H9 (cell line): ENCODE results near the gene CDK2. TPM values are rescaled to one million over a fixed set of nuclear protein-coding genes. Genes with fewer than 3 reads are reported as not detected.

Experiments used
- DNase-seq: peaks from one replicate; pipeline ENCODE4 v3.0.0-alpha.2; 2017
- H2AFZ ChIP-seq: one replicate; pipeline ENCODE4 v1.6.1; 2013; ENCODE audit warnings: mild to moderate bottlenecking, low read length, control low read depth, moderate library complexity
- H2AK5ac ChIP-seq: 2 replicates; pipeline ENCODE4 v1.6.1; 2013; ENCODE audit warnings: low read length, control low read depth, mixed read lengths; ENCODE audit not compliant: insufficient read length
- H2BK120ac ChIP-seq: one replicate; pipeline ENCODE4 v1.6.1; 2013; ENCODE audit warnings: low read depth, mild to moderate bottlenecking, low read length, control low read depth, inconsistent platforms; ENCODE audit not compliant: poor library complexity, severe bottlenecking
- H2BK12ac ChIP-seq: 2 replicates; pipeline ENCODE4 v1.6.1; 2013; ENCODE audit warnings: low read length, control low read depth, mixed read lengths, low read depth; ENCODE audit not compliant: insufficient read length
- H2BK15ac ChIP-seq: 2 replicates; pipeline ENCODE4 v1.6.1; 2013; ENCODE audit warnings: low read depth, low read length, control low read depth
- H2BK20ac ChIP-seq: one replicate; pipeline ENCODE4 v1.6.1; 2013; ENCODE audit warnings: low read depth, mild to moderate bottlenecking, low read length, control low read depth, inconsistent platforms; ENCODE audit not compliant: poor library complexity, severe bottlenecking
- H2BK5ac ChIP-seq: 2 replicates; pipeline ENCODE4 v1.6.1; 2013; ENCODE audit warnings: low read length, control low read depth, mixed read lengths; ENCODE audit not compliant: insufficient read length
- H3K14ac ChIP-seq: 2 replicates; pipeline ENCODE4 v1.6.1; 2013; ENCODE audit warnings: low read length, control low read depth; ENCODE audit not compliant: insufficient read depth
- H3K18ac ChIP-seq: 2 replicates; pipeline ENCODE4 v1.6.1; 2013; ENCODE audit warnings: low read depth, mild to moderate bottlenecking, mixed read lengths, low read length, control low read depth; ENCODE audit not compliant: insufficient read length
- H3K23ac ChIP-seq: 2 replicates; pipeline ENCODE4 v1.6.1; 2013; ENCODE audit warnings: low read length, control low read depth, mixed read lengths, low read depth; ENCODE audit not compliant: insufficient read length
- H3K23me2 ChIP-seq: 2 replicates; pipeline ENCODE4 v1.6.1; 2013; ENCODE audit warnings: low read depth, mild to moderate bottlenecking, mixed read lengths, low read length, control low read depth; ENCODE audit not compliant: insufficient read length, poor library complexity, severe bottlenecking
- H3K27ac ChIP-seq: 2 replicates; pipeline ENCODE4 v1.5.1; 2013; ENCODE audit warnings: low read length, control low read depth, mixed read lengths, low read depth; ENCODE audit not compliant: insufficient read length
- H3K27me3 ChIP-seq: 2 replicates; pipeline ENCODE4 v1.6.1; 2013; ENCODE audit warnings: low read length, control low read depth, inconsistent platforms; ENCODE audit not compliant: insufficient read depth
- H3K4ac ChIP-seq: 2 replicates; pipeline ENCODE4 v1.6.1; 2013; ENCODE audit warnings: low read depth, mild to moderate bottlenecking, control low read depth, inconsistent platforms, low read length, moderate library complexity
- H3K4me1 ChIP-seq: 2 replicates; pipeline ENCODE4 v1.6.1; 2013; ENCODE audit warnings: low read length, control low read depth, inconsistent platforms; ENCODE audit not compliant: insufficient read depth
- H3K4me2 ChIP-seq: 2 replicates; pipeline ENCODE4 v1.6.1; 2013; ENCODE audit warnings: low read length, control low read depth, mixed read lengths; ENCODE audit not compliant: insufficient read length, insufficient read depth
- H3K56ac ChIP-seq: 2 replicates; pipeline ENCODE4 v1.6.1; 2013; ENCODE audit warnings: low read depth, mild to moderate bottlenecking, mixed read lengths, low read length, control low read depth; ENCODE audit not compliant: insufficient read length
- H3K79me1 ChIP-seq: 2 replicates; pipeline ENCODE4 v1.6.1; 2013; ENCODE audit warnings: low read depth, mild to moderate bottlenecking, moderate library complexity, low read length, control low read depth, inconsistent platforms; ENCODE audit not compliant: insufficient read depth, poor library complexity, severe bottlenecking
- H3K79me2 ChIP-seq: 2 replicates; pipeline ENCODE4 v1.6.1; 2013; ENCODE audit warnings: low read length, control low read depth, inconsistent platforms; ENCODE audit not compliant: insufficient read depth
- H3K9ac ChIP-seq: 2 replicates; pipeline ENCODE4 v1.6.1; 2013; ENCODE audit warnings: low read length, control low read depth, mixed read lengths; ENCODE audit not compliant: insufficient read length; ENCODE audit errors: extremely low read depth
- H3K9me3 ChIP-seq: one replicate; pipeline ENCODE4 v1.6.1; 2013; ENCODE audit warnings: low read depth, low read length, inconsistent platforms; ENCODE audit not compliant: control insufficient read depth
- H3T11ph ChIP-seq: one replicate; pipeline ENCODE4 v1.6.1; 2013; ENCODE audit warnings: mild to moderate bottlenecking, low read length, control low read depth, inconsistent platforms
- H4K20me1 ChIP-seq: one replicate; pipeline ENCODE4 v1.6.1; 2013; ENCODE audit not compliant: control insufficient read depth, insufficient read length, insufficient read depth
- H4K5ac ChIP-seq: 2 replicates; pipeline ENCODE4 v1.6.1; 2013; ENCODE audit warnings: low read depth, mild to moderate bottlenecking, mixed read lengths, low read length, control low read depth; ENCODE audit not compliant: insufficient read length
- H4K8ac ChIP-seq: replicated peaks from 2 replicates; pipeline ENCODE4 v1.6.1; 2013; ENCODE audit warnings: low read length, control low read depth, mixed read lengths, low read depth; ENCODE audit not compliant: insufficient read length
- H4K91ac ChIP-seq: 2 replicates; pipeline ENCODE4 v1.6.1; 2013; ENCODE audit warnings: low read depth, mild to moderate bottlenecking, moderate library complexity, mixed read lengths, low read length, control low read depth; ENCODE audit not compliant: insufficient read length
- H3K27ac Mint-ChIP-seq, 3 experiments: 2 replicates in 2 of 3; 3 replicates in 1 of 3; pipeline ENCODE4 v1.8.0; 2020 to 2021; ENCODE audit warnings: mixed read lengths in 3 of 3, mild to moderate bottlenecking in 1 of 3, moderate library complexity in 1 of 3
- H3K27me3 Mint-ChIP-seq: 2 replicates; pipeline ENCODE4 v1.8.0; 2021; ENCODE audit warnings: low read depth, mild to moderate bottlenecking, moderate library complexity, mixed read lengths
- H3K36me3 Mint-ChIP-seq, 3 experiments: 2 replicates in 2 of 3; 3 replicates in 1 of 3; pipeline ENCODE4 v1.8.0; 2020 to 2021; ENCODE audit warnings: low read depth in 3 of 3, mixed read lengths in 3 of 3; ENCODE audit not compliant: insufficient read depth in 1 of 3
- H3K4me1 Mint-ChIP-seq, 2 experiments: 2 replicates each; pipeline ENCODE4 v1.8.0; 2020; ENCODE audit warnings: mixed read lengths in 2 of 2
- H3K4me3 Mint-ChIP-seq, 2 experiments: 2 replicates in 1 of 2; 3 replicates in 1 of 2; pipeline ENCODE4 v1.8.0; 2020 to 2021; ENCODE audit warnings: mild to moderate bottlenecking in 2 of 2, mixed read lengths in 2 of 2, moderate library complexity in 1 of 2
- H3K9me3 Mint-ChIP-seq, 2 experiments: 2 replicates in 1 of 2; 3 replicates in 1 of 2; pipeline ENCODE4 v1.8.0; 2020; ENCODE audit warnings: mild to moderate bottlenecking in 2 of 2, mixed read lengths in 2 of 2, moderate library complexity in 1 of 2
- WGBS: extraction: QIAGEN DNeasy Blood & Tissue Kit; methylation state at CpG from one replicate; pipeline ENCODE4 v1.1.7; 2013; ENCODE audit warnings: missing lambda C conversion rate, low lambda C conversion rate, mixed read lengths; ENCODE audit not compliant: insufficient read length; ENCODE audit errors: extremely low coverage; 5-methylcytosine and 5-hydroxymethylcytosine counted together
- total RNA-seq: library from RNA; stranded (reverse); gene quantifications from 2 replicates; pipeline ENCODE4 v1.2.1, GENCODE V29; 2021
- TF ChIP-seq, protein P1 (sequence below): fragments of 200-600 bp; sonication (generic); conservative IDR thresholded peaks from 3 replicates; pipeline ENCODE4 v1.8.0; 2021; ENCODE audit warnings: antibody characterized with exemption, mild to moderate bottlenecking

The CDK2 gene
- total RNA-seq, 1 experiment from 2014 or later: 60.8 TPM

- no peaks in the 10 kb centered on the region for H4K20me1 ChIP-seq
- H3K56ac ChIP-seq: no peak overlapping the region
- H4K5ac ChIP-seq: no peak overlapping the region
- peaks cover 5 to 14% (median 10%) of the 10 kb centered on the region in 3 experiments for H3K36me3 Mint-ChIP-seq
- H3K9me3 Mint-ChIP-seq: no peaks in the 10 kb centered on the region
- no CpG with 5 or more reads among the region's 5 CpGs for WGBS
- no peak overlapping the region for H3K4me2 ChIP-seq
- no peak overlapping the region for H2BK12ac ChIP-seq
- H3K27me3 Mint-ChIP-seq: no peaks in the 10 kb centered on the region
- H2BK5ac ChIP-seq: no peak overlapping the region
- H2AFZ ChIP-seq: no peak overlapping the region
- H3K14ac ChIP-seq: no peak overlapping the region
- H3K4ac ChIP-seq: no peak overlapping the region
- no peaks in the 10 kb centered on the region for H3K23me2 ChIP-seq
- no peak for DNase-seq
- H3K79me1 ChIP-seq: no peaks in the 10 kb centered on the region
- no peak overlapping the region for H3K23ac ChIP-seq
- H3K27ac Mint-ChIP-seq: peak overlapping the region in 2 of 3 experiments; percentile 29 to 30; a peak in 1 of 7 replicates
- H4K91ac ChIP-seq: no peak overlapping the region
- H2BK15ac ChIP-seq: no peak overlapping the region
- H2BK120ac ChIP-seq: no peak overlapping the region
- no peaks in the 10 kb centered on the region for H3K4me1 ChIP-seq
- no peak overlapping the region for H3K18ac ChIP-seq
- H4K8ac ChIP-seq: no peak overlapping the region
- TF ChIP-seq, protein P1, sequence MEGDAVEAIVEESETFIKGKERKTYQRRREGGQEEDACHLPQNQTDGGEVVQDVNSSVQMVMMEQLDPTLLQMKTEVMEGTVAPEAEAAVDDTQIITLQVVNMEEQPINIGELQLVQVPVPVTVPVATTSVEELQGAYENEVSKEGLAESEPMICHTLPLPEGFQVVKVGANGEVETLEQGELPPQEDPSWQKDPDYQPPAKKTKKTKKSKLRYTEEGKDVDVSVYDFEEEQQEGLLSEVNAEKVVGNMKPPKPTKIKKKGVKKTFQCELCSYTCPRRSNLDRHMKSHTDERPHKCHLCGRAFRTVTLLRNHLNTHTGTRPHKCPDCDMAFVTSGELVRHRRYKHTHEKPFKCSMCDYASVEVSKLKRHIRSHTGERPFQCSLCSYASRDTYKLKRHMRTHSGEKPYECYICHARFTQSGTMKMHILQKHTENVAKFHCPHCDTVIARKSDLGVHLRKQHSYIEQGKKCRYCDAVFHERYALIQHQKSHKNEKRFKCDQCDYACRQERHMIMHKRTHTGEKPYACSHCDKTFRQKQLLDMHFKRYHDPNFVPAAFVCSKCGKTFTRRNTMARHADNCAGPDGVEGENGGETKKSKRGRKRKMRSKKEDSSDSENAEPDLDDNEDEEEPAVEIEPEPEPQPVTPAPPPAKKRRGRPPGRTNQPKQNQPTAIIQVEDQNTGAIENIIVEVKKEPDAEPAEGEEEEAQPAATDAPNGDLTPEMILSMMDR: no peak
- no peak overlapping the region for H2AK5ac ChIP-seq
- H3K27ac ChIP-seq: no peak overlapping the region
- H2BK20ac ChIP-seq: no peak overlapping the region
- no peak overlapping the region for H3K9ac ChIP-seq
- H3T11ph ChIP-seq: no peak overlapping the region
- H3K4me1 Mint-ChIP-seq: peaks cover 0 to 2% of the 10 kb centered on the region in 2 experiments; a peak in 3 of 4 replicates
- no peak overlapping the region for H3K4me3 Mint-ChIP-seq
- no peaks in the 10 kb centered on the region for H3K79me2 ChIP-seq
- no peaks in the 10 kb centered on the region for H3K27me3 ChIP-seq
- H3K9me3 ChIP-seq: no peaks in the 10 kb centered on the region
Observed at GRCh38 chr12:56013482-56013881, 46.9 kb downstream of the CDK2 start.
